A549 (cell line): ENCODE data around the gene WDR49.

Experiments
- CHD2 ChIP-seq: fragments of 150-350 bp; IDR thresholded peaks from 2 replicates; pipeline ENCODE4 v1.6.1; 2014; ENCODE audit warnings: low read length; ENCODE audit not compliant: partially characterized antibody
- CTCF ChIP-seq: fragments of >200 bp; sonication (Bioruptor Twin); formaldehyde crosslinking; IDR thresholded peaks from 3 replicates; pipeline ENCODE4 v1.5.1; 2016
- MYC ChIP-seq: IDR thresholded peaks from 2 replicates; pipeline ENCODE4 v1.6.1; 2012; ENCODE audit warnings: mild to moderate bottlenecking, inconsistent platforms, low read length, improper control_type of control experiment, borderline replicate concordance
- POLR2A ChIP-seq: IDR thresholded peaks from 2 replicates; pipeline ENCODE4 v1.6.1; 2012; ENCODE audit warnings: mild to moderate bottlenecking, low read length
- SMC3 ChIP-seq: fragments of >200 bp; sonication (Bioruptor Twin); formaldehyde crosslinking; IDR thresholded peaks from 3 replicates; pipeline ENCODE4 v1.6.1; 2018; ENCODE audit warnings: inconsistent platforms
- ZC3H11A ChIP-seq: fragments of 450-650 bp; IDR thresholded peaks from 2 replicates; pipeline ENCODE4 v1.6.1; 2014; ENCODE audit warnings: antibody characterized with exemption, mild to moderate bottlenecking

- TF ChIP-seq CTCF (no peak), POLR2A (no peak), MYC (no peak), SMC3 (no peak), CHD2 (no peak), ZC3H11A (no peak)
Observed at GRCh38 chr3:167491621-167492020, 162.1 kb downstream of the WDR49 start.
